Activated T-cell treated with anti-CD3 and anti-CD28 coated beads, Interleukin-2, amount 50 U/mL, for 72 hours (primary cell): ENCODE results near the gene CLDN12. TPM values are rescaled to one million over a fixed set of nuclear protein-coding genes. Genes with fewer than 3 reads are reported as not detected.

Source experiments
- ATAC-seq, 2 donors: fragments of 150-1000 bp; cut with Tn5 transposase; replicated peaks in 1 of 2; 2 replicates each; pipeline ENCODE4 v1.10.0; 2021; ENCODE audit warnings: moderate library complexity in 2 of 2, mild to moderate bottlenecking in 1 of 2
- DNase-seq, 2 donors: peaks; one replicate each; pipeline ENCODE4 v3.0.0; 2021 to 2022; ENCODE audit warnings: mixed read lengths in 1 of 2
- H3K27ac Mint-ChIP-seq: one replicate; pipeline ENCODE4 v1.8.0; 2022; ENCODE audit warnings: mild to moderate bottlenecking, moderate library complexity, mixed read lengths
- H3K27me3 Mint-ChIP-seq: one replicate; pipeline ENCODE4 v1.8.0; 2022; ENCODE audit warnings: low read depth, mixed read lengths
- H3K36me3 Mint-ChIP-seq, 2 donors: one replicate each; pipeline ENCODE4 v1.8.0; 2022; ENCODE audit warnings: mixed read lengths in 2 of 2, mild to moderate bottlenecking in 1 of 2; ENCODE audit not compliant: insufficient read depth in 2 of 2
- H3K4me1 Mint-ChIP-seq: one replicate; pipeline ENCODE4 v1.8.0; 2022; ENCODE audit warnings: low read depth, mixed read lengths
- H3K4me3 Mint-ChIP-seq, 2 donors: one replicate each; pipeline ENCODE4 v1.8.0; 2022; ENCODE audit warnings: mild to moderate bottlenecking in 2 of 2, mixed read lengths in 2 of 2, moderate library complexity in 2 of 2
- H3K9me3 Mint-ChIP-seq, 2 donors: one replicate each; pipeline ENCODE4 v1.8.0; 2022; ENCODE audit warnings: mixed read lengths in 2 of 2
- total RNA-seq, 2 donors: library from RNA; stranded (reverse); gene quantifications; one replicate each; pipeline ENCODE4 v1.2.3, GENCODE V29; 2022

The CLDN12 gene
- total RNA-seq, 2 donors from 2014 or later: 5.5 to 11.2 TPM

DNA sequence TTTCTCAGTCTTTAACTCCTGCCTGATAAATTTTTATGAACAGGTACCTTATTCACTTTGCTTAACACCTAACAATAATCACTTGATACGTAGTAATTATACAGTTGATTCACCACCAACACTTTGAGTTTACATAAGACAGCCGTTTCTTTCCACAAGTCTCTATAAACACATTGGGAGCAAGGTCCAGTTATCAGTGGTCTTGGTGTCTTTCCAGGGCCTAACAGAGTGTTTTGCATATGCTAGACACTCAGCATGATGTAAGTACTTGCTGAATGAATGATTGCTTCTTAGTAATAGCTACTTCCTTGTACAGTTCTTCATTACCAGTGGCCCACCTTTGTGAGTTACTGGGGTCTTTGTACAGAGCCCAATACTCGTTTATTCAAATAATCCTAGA, 6.4 kb downstream of the CLDN12 start:
- Mint-ChIP-seq H3K4me1 (peaks cover 7% of the 10 kb centered on the region), H3K4me3 (no peak overlapping the region), H3K27me3 (no peaks in the 10 kb centered on the region), H3K27ac (no peak overlapping the region), H3K9me3 (no peaks in the 10 kb centered on the region), H3K36me3 (no peaks in the 10 kb centered on the region)
- DNase-seq (no peak), ATAC-seq (no peak)

DNA sequence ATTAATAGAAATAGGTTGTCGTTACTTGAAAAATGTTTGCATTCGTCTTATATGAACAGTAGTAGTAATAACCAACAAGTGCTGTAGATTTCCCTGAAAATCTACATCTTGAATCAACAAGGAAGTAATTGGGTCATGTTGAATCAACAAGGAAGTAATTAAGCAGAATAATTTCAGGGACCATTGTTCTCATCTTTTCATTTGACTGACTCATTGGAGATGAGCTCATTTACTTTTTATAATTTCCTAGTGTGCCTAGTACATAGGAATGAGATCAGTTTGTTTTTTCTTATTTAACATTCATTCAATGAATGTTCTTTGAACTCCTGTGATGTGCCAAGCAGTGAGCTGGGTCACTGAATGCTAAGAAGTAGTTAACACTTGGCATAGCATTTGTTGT, 8.2 kb downstream of the CLDN12 start:
- Mint-ChIP-seq H3K27me3 (no peaks in the 10 kb centered on the region), H3K9me3 (no peaks in the 10 kb centered on the region), H3K27ac (no peak overlapping the region), H3K36me3 (no peaks in the 10 kb centered on the region), H3K4me1 (no peaks in the 10 kb centered on the region), H3K4me3 (no peak overlapping the region)
- DNase-seq: no peak
- ATAC-seq: no peak

DNA sequence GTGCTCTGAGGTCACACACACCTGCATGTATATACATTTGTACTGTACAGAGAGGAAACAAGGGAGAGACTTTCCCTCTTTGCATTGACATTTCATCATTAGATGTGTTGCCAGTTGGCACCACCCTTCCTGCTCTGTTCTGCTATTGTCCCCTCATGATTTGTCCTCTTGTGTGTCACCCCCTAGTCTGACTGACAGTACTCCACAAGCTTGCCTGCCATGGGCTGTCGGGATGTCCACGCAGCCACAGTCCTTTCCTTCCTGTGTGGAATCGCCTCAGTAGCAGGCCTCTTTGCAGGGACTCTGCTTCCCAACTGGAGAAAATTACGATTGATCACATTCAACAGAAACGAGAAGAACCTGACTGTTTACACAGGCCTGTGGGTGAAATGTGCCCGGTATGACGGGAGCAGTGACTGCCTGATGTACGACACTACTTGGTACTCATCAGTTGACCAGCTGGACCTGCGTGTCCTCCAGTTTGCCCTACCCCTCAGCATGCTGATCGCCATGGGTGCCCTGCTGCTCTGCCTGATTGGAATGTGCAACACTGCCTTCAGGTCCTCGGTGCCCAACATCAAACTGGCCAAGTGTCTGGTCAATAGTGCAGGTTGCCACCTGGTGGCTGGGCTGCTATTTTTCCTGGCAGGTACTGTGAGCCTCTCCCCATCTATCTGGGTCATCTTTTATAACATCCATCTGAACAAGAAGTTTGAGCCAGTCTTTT, 9.4 kb downstream of the CLDN12 start:
- Mint-ChIP-seq H3K36me3 (no peaks in the 10 kb centered on the region), H3K27me3 (no peaks in the 10 kb centered on the region), H3K4me1 (no peaks in the 10 kb centered on the region), H3K27ac (no peak overlapping the region), H3K9me3 (no peaks in the 10 kb centered on the region), H3K4me3 (no peak overlapping the region)
- ATAC-seq (peak in 1 of 2 donors; percentile 57), DNase-seq (peak; percentile 24 to 30)

DNA sequence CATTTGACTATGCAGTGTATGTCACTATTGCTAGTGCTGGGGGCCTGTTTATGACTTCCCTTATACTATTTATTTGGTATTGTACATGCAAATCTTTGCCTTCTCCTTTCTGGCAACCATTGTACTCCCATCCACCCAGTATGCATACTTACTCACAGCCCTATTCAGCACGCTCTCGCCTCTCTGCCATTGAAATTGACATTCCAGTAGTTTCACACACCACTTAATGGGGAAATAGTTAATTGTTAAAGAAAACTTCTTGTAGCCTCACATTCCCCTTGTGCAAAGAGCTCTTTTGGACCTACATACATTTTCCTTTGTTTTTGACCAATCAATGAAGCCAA, 9.9 kb downstream of the CLDN12 start:
- Mint-ChIP-seq H3K27ac (no peak overlapping the region), H3K9me3 (no peaks in the 10 kb centered on the region), H3K4me3 (no peak overlapping the region), H3K36me3 (no peaks in the 10 kb centered on the region), H3K27me3 (no peaks in the 10 kb centered on the region), H3K4me1 (no peaks in the 10 kb centered on the region)
- DNase-seq: no peak
- no peak for ATAC-seq

DNA sequence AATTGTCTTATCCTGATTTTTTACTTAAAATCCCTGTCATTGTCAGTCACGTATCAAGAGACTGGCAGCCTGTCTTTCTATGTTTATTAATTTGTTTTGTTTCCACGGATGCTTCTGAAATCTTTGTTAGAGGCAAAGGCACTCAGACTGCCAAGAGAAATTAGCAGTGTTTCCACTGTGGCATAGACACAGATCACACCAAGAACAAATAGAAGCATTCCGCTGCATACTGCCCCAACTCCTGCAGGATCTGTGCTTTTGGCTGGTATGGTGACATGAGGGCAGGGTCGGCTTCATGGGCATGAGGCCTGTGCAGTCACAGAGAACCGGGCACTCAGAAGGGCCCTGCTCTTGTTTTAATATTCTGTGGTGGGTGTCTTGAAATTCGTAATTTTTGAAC, 18.4 kb downstream of the CLDN12 start:
- no peaks in the 10 kb centered on the region for H3K36me3 Mint-ChIP-seq
- H3K4me1 Mint-ChIP-seq: peaks cover 21% of the 10 kb centered on the region
- no peak overlapping the region for H3K4me3 Mint-ChIP-seq
- no peak for ATAC-seq
- no peaks in the 10 kb centered on the region for H3K9me3 Mint-ChIP-seq
- no peak for DNase-seq
- H3K27me3 Mint-ChIP-seq: no peaks in the 10 kb centered on the region
- no peak overlapping the region for H3K27ac Mint-ChIP-seq

DNA sequence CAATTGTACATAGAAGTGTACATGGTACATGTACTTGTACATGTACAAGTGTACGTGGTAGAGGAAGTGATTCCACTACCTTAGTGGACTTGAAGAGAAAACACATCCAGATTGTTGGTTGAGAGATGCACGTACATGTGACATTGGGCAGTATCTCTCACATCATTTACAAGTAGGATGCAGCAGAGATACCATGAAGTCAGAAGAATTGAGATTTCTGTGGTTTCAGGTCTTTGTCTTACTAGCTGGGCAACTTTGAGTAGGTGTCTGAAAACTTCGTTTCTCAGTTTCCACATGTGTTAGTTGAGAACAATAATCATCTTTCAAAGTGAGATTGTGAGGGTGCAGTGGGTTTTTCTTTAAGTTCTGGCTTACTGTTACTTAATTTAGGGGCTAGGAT, 21.5 kb downstream of the CLDN12 start:
- Mint-ChIP-seq H3K36me3 (no peaks in the 10 kb centered on the region), H3K9me3 (no peaks in the 10 kb centered on the region), H3K4me1 (peaks cover 21% of the 10 kb centered on the region), H3K4me3 (peak overlapping the region; percentile 62 to 76), H3K27me3 (peaks cover 8% of the 10 kb centered on the region), H3K27ac (peak overlapping the region; percentile 79)
- DNase-seq (peak in 1 of 2 donors; percentile 8), ATAC-seq (peak; percentile 89 to 93)

DNA sequence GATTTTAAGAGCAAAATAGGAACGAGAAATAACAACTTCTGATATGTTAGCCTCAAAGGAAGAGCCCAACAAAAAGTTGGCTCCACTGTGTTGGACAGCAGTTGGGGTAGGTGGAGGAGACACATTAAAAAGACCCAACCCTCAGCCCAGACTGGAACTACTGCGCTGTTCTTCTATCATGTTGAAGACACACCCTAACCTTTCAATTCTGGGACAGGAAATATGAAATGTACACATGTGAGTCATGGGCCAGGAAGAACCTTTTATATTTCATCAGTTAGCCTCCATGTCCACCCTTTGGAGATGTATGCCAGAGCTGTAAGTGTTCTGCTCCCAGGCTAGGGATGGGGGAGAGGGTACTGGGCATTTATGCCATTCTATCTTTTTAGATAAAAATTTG, 22.1 kb downstream of the CLDN12 start:
- no peaks in the 10 kb centered on the region for H3K36me3 Mint-ChIP-seq
- peak; percentile 47 to 63 for ATAC-seq

DNA sequence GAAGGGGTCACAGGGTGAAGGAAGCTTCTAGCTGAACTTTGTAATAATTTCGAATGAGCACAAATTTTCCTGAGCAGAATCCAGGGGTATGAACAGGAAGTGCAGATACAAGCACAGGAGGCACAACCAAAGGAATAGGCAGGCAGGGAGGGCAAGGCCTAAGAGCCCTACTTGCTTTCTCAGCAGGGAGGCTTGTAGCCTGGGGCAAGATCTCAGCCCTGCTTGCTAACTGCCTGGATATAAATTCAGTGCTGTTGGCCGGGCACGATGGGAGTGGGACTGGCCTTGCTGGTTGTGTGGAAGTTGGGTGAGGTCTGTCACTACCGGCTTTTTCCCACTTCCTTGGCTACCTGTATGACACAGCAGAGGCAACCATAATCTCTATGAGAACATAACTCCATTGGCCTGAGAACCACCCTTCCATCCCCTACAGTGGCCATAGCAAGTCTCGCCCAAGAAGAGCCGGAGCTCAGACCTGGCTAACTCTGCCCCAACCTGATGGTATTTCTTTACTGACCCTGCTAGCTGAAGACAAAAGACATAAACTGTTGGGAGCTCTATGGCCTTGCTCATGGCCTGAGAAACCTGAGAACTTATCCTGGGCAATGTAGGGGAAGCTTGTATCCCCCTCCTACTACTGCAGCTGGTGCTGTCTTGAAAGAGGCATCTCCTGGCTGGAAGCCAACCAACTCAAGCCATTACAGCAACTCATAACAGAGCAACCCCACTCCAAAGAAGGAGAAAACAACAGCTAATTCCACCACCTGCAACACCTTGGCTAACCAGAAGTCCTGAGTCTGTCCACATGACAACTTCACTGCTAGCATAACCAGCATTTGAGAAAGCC, 27.6 kb downstream of the CLDN12 start:
- DNase-seq: no peak
- H3K4me3 Mint-ChIP-seq: no peak overlapping the region
- H3K9me3 Mint-ChIP-seq: no peaks in the 10 kb centered on the region
- H3K27ac Mint-ChIP-seq: no peak overlapping the region
- peaks cover 3% of the 10 kb centered on the region for H3K4me1 Mint-ChIP-seq
- peaks cover 43% of the 10 kb centered on the region for H3K27me3 Mint-ChIP-seq
- ATAC-seq: no peak
- H3K36me3 Mint-ChIP-seq: peaks cover 0 to 4% of the 10 kb centered on the region in 2 donors

More for the DNA sequence above, 22.1 kb downstream of the CLDN12 start:
- Mint-ChIP-seq H3K4me3 (peak overlapping the region; percentile 62 to 76), H3K27ac (peak overlapping the region; percentile 79), H3K4me1 (peaks cover 21% of the 10 kb centered on the region), H3K27me3 (peaks cover 12% of the 10 kb centered on the region), H3K9me3 (no peaks in the 10 kb centered on the region)
- DNase-seq: peak in 1 of 2 donors; percentile 10

DNA sequence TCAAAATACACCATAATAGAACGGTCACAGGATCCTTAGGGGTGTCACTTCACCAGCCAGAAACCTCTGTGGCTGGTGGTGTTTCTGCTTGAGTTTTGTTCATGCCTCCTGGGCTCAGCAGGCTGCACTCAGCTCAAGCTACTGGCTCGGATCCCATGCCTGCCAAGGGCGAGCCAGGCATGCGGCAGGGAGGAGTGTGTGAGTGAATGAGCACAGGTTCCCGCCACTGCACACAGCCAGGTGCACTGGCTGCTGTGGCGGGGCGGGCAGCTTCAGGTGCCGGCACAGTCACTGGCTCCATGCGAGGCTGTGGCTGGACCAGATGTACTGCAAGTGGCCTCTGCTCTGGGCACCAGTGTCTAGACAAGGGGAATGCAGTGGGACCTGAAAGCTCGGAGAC, 29.5 kb downstream of the CLDN12 start:
- Mint-ChIP-seq H3K4me1 (no peaks in the 10 kb centered on the region), H3K9me3 (peaks cover 3 to 5% of the 10 kb centered on the region in 2 donors), H3K27me3 (peaks cover 48% of the 10 kb centered on the region), H3K27ac (no peak overlapping the region), H3K4me3 (no peak overlapping the region), H3K36me3 (peaks cover 0 to 4% of the 10 kb centered on the region in 2 donors)
- ATAC-seq (no peak), DNase-seq (no peak)

DNA sequence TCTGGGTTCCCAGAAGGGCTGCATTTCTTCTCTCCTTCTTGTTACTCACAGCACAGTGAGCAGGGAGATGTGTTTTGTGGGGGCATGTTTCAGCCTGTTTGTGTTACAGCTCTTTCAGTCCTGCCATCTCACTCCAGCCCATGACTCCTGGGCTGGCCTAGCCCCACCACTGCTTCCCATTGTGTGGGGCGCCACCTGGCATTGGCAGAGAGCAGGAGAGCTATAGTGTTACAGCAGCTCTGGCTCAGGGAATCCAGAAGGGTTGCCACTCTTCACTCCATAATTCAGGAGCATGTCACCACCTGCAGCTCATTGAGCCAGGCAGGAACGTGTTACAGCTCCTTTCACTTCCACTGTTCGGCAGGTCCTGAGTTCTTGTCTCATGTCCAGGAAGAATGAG, 30.0 kb downstream of the CLDN12 start:
- no peak for ATAC-seq
- Mint-ChIP-seq H3K4me3 (no peak overlapping the region), H3K4me1 (no peaks in the 10 kb centered on the region), H3K27me3 (peaks cover 48% of the 10 kb centered on the region), H3K9me3 (peaks cover 3 to 5% of the 10 kb centered on the region in 2 donors), H3K27ac (no peak overlapping the region), H3K36me3 (peaks cover 0 to 4% of the 10 kb centered on the region in 2 donors)
- DNase-seq: no peak

DNA sequence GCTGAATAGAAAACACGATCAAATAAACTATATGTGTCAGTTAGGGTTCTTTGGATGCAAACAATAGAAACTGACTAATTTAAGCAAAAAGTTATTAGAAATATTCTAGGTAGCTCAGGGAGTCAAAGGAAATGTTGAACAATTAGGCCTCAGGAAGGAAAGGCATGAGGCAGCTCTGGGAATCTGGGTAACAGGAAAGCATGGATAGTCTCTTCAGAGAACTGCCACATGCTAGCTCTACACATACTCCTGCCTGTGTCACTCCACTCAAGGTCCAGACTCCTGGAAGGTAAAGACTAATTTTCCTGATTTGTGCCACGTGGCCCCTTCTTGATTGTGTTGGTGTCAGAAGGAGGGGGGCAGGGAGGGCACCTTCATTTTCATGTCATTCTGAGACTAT, 42.4 kb downstream of the CLDN12 start:
- Mint-ChIP-seq H3K9me3 (no peaks in the 10 kb centered on the region), H3K4me1 (no peaks in the 10 kb centered on the region), H3K4me3 (no peak overlapping the region), H3K36me3 (no peaks in the 10 kb centered on the region), H3K27me3 (peaks cover 10% of the 10 kb centered on the region), H3K27ac (no peak overlapping the region)
- ATAC-seq (no peak), DNase-seq (no peak)

DNA sequence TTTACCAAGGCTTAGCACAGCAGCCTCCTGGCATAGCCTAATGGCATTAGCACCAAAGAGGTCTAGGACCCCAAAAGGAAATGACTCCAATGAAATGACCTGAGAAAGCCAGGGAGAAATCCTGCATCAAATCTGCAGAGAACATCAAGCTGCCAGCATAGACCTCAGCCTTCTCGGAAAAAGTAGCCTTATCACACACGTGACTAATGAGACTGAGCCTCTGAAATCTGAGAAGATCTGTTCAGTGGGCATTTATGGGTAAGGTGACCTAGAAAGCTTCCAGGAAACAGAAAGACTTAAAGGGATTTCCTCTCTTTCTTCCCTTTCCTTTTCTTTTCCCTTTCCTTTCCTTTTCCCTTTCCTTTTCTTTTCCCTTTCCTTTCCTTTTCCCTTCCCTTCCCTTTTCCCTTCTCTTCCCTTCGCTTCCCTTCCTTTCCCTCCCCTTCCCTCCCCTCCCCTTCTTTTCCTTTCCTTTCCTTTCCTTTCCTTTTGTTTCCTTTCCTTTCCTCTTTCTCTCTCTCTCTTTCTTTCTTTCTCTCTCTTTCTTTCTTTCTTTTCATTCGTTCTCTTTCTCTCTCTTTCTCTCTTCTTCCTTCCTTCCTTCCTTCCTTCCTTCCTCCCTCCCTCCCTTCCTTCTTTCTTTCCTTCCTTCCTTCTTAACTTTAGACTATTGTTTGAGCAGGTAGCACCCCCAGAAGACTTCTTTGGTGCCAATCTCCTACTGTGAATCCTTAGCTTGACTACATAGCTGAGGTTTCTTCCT, 43.1 kb downstream of the CLDN12 start:
- no peaks in the 10 kb centered on the region for H3K9me3 Mint-ChIP-seq
- no peak for ATAC-seq
- DNase-seq: no peak
- no peaks in the 10 kb centered on the region for H3K36me3 Mint-ChIP-seq
- H3K4me3 Mint-ChIP-seq: no peak overlapping the region
- no peak overlapping the region for H3K27ac Mint-ChIP-seq
- no peaks in the 10 kb centered on the region for H3K4me1 Mint-ChIP-seq
- H3K27me3 Mint-ChIP-seq: peaks cover 10% of the 10 kb centered on the region

DNA sequence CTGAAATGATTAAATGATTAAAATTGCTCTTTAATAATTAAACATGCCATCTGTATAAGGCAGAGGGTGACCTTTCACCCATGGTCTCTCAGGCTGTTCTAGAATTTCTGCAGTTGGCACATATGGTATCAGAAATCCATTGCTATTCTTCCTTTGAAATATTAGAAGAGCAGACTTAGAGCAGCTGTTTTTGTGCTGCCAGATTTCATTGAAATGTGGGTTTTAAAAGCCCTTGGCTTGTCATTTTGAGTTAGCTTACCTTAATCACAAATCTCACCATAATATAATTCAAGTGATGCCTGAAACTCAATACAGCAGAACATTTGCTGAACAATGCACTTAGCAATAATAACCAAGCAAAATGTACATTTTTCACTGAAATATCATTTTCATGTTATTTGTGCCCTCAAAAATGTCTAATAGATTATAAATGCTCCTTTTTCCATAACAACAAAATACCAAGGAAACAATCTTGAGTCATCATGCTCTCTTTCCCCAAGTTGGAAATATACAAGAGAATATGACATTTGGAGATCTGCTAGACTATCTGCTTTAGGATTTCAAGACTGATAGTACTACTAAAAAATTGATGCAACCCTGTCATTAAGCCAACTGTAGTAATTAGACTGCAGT, 50.1 kb downstream of the CLDN12 start:
- no peak for DNase-seq
- Mint-ChIP-seq H3K27ac (no peak overlapping the region), H3K4me1 (peaks cover 6% of the 10 kb centered on the region), H3K4me3 (no peak overlapping the region), H3K36me3 (no peaks in the 10 kb centered on the region), H3K9me3 (no peaks in the 10 kb centered on the region), H3K27me3 (peaks cover 10% of the 10 kb centered on the region)
- ATAC-seq: no peak
